Inflammatory macrophage (primary cell): ENCODE results near the gene MYOCD.

Experiments used
- DNase-seq, 2 donors: peaks; one replicate each; pipeline ENCODE4 v3.0.0-alpha.2; 2020 to 2022

Gene MYOCD

GRCh38 chr17:12644623-12645022, 21.1 kb upstream of the MYOCD start:
- no peak for DNase-seq

DNA sequence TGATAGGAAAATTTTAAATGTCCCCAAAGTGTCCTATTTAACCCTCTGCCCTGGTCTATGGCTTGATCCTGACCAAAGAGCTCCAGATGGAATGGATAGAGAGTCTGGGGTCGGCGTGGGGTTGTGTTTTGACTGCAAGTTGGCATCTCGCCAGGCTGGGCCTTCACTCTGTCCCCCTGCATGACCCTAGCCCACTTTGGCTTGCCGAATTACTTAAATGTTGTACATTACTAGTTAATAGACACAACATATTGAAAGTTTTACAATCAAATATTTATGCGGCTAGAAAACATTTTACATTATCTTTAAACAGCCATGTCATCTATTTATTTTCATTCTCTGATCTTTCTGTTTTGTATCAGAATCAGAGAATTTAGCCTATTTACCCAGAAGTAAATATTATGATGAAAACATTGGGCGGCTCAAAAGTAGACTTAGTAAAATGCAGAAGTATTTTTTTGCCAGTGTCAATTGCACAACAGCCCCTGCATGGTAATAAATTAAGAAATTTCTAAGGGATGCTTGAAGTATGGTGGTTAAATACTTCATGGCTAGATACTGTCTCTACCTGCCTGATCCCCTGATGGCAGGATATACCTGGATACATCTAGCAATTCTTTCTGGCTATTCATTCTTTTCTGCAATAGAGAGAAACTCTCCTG, 18.8 kb upstream of the MYOCD start:
- DNase-seq = peak in 1 of 2 donors; percentile 9

DNA sequence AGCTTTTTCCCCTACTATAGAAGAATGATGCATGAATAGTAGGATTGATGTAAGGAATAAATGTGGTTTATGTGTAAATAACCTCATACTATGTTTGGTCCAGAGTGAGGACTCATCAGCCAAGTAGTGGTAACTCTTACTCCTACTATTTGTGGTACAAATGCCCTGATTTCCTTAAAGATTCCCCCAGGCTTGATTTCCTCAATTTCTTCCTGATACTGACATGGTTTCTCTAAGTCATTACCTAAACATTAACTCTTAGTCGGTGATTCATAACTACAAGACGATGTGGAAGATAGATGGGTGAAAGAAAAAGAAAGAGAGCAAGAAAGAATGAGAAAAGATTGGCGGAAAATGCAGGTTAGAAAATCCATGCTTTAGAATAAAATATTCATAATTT, 17.2 kb upstream of the MYOCD start:
- DNase-seq = no peak

- DNase-seq = no peak
Measured at GRCh38 chr17:12655936-12656335, 9.8 kb upstream of the MYOCD start.

DNA sequence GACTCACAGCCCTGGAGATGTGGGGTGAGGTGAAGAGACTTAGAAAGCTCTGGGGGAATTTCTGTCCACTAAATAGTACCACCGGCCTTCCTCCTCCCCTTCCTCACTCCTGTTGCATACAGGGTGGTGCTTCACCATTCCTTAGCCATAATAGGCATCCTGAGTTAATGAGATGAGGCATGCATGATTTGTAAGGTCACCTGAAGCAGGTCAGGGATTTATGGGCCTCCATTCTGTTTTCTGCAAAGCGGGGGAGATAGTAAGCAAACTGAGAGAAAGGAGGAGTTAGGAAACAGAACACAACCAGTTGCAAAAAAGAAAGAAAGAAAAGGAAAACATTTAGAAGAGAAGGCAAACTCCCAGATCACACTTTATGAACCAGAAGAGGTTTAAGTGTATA, 9.3 kb upstream of the MYOCD start:
- DNase-seq = no peak

DNA sequence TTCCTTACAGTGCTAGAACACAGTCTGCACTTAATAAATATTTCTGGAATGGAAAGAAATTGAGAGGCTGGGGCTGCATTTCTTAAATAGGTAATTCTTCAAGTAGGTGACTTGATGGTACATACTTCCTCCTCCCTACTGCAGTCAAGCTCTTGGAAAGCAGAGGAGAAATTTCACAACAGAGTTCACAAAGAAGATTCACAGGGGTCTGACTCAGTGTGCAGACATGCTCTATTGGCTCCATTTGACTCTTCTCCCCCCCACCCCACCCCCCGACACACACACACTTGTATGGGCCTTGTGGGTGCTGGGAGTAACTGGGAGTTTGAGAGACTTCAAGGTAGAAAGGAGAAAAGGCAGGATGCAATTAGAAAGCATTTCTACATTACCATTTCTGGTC, 6.2 kb upstream of the MYOCD start:
- DNase-seq = no peak

DNA sequence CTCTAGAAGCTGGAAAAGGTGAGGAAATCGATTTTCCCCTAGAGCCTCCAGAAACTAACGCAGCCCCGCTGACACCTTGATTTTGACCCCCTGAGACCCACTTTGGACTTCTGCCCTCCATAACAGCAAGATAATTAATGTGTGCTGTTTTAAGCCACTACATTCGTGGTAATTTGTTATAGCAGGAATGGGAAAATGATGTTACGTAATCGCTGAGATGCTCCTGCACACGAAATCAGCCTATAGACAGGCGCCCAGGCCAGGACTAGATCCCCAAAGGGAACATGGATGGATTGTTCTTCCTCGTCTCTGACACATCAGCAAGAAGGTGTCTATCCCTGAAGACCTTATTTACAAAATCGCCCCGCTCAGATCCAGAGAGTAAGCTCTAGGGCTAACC, 1.4 kb upstream of the MYOCD start:
- no peak for DNase-seq

- DNase-seq = no peak
Measured at GRCh38 chr17:12664894-12665262, 812 bp upstream of the MYOCD start.

DNA sequence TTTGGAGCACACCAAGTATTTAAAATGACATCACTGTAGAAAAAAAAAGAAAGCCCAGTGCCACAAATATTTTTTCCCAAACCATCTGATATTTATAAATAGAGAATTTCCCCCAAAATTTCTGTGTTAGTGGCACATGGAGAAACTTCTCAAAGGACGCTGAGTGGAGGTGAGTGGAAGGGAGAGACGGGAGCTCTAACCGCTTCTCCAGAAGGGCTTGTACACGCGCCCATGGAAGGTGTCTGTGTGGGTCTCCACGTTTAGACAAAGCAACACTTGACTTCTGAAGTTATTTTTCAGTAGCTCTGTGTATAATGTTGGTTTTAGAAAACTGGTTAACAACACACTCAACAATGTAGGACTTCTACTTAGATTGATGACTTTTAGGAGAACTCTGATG, 1.0 kb downstream of the MYOCD start:
- no peak for DNase-seq

- no peak for DNase-seq
Measured at GRCh38 chr17:12667299-12667958, 1.7 kb downstream of the MYOCD start.

- no peak for DNase-seq
Measured at GRCh38 chr17:12671906-12672305, 6.2 kb downstream of the MYOCD start.

DNA sequence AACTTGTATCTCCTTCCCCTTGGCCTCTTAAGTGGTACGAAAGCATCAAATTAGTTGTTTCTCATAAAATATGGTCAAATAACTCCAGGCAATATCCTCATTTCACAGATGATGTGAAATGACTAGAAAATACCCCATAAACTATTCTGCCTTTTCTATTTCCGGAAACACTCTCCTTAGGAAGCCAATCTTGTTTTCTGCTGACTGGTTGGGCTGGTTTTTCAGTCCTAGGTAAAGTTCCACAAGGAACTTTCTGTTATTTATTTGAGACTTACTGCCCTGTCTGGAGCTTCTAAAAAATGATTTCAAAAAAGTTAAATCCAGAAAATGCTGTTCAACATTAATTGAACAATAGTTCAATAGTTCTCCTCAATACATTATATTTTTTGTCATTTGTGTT, 7.3 kb downstream of the MYOCD start:
- no peak for DNase-seq

DNA sequence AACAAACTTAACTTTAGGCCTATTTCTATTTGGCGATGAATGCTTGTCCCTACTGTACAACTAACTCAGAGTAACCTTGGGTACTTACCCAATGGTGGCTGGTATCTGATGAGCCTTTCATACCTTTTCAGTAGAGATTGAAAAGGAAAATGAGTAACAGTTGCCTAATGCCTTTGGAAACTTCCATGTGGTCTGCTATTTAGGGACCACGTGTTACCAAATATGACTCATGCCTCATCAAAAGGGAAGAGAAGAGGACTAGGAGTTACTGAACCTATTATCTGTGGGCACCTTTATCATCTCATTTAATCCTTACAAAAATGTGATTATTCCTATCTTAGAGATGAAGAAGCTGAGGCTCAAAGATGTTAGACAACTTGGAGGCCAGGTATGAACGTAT, 8.1 kb downstream of the MYOCD start:
- DNase-seq = no peak

DNA sequence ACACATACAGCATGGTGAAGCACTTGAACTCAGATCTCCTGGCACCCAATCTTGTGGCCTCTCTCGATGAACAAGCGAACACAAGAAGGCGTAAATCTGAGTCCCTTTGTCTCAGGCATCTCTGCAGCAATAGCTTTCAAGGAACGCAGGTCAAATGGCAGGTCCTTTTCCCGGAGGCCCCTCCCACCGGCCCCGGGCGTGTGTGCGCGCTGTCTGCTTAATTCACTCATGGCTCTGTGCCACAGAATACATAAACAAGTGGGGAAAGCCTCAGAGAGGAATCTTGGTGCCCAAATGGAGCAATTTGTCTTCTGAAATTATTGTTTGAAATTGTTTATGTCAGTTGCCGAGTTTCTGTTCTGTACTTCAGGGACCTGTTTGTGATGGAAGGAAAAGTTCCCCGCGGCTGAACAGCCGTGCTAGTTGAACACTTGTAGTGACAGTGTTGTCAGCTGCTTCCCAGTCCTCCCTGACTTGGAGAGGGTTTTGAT, 14.8 kb downstream of the MYOCD start:
- DNase-seq = no peak

- no peak for DNase-seq
Measured at GRCh38 chr17:12680993-12681392, 15.3 kb downstream of the MYOCD start.

GRCh38 chr17:12683299-12683698, 17.6 kb downstream of the MYOCD start:
- DNase-seq = no peak

DNA sequence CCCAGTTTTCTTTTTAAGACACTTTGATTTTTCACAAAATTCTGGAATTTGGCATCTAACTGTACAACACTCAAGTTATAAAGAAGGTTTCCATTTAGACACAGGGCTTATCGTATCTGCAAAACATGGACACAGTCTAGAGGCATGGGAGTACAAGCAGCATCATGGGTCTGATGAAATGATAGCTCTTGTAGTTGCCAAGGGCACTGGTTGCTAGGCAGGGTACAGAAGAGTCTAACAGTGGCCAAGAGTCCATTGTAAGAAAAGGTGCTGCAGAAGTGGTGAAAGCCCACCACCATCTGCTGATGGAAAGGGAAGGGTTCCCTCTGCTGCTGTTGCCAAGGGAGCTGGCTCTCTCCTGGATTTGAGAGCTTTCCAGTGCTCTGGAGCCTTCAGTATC, 20.8 kb downstream of the MYOCD start:
- no peak for DNase-seq

DNA sequence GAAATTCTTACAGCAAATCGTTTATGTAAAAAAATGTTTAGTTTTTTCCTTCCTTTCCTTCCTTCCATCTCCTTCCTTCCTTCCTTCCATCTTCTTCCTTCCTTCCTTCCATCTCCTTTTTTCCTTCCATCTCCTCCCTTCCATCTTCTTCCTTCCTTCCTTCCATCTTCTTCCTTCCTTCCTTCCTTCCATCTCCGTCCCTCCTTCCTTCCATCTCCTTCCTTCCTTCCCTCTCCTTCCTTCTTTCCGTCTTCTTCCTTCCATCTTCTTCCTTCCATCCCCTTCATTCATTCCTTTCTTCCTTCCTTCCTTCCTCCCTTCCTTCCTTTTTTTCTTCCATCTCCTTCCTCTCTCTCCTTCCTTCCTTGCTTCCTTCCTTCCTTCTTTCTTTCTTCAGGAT, 22.7 kb downstream of the MYOCD start:
- DNase-seq = no peak

DNA sequence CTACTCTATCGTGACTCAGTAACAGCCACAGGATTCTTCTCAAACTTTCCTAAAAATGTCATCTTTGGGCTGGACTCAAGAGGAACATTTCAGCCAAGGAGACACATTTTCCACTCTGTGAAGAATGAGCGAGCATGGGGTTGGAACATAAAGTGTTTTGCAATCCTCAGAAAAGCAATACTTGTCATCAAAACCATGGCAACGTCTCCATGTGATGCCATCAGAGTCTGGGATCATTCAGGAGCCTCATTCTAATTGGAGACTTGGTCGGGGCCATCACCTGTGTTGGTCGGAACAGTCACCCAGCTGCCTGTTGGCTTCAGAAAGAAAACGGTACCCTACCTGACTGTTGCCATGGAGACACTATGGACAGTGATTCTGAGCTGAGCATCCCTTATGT, 25.5 kb downstream of the MYOCD start:
- no peak for DNase-seq

- no peak for DNase-seq
Measured at GRCh38 chr17:12693640-12694039, 27.9 kb downstream of the MYOCD start.

GRCh38 chr17:12706070-12706469, 40.4 kb downstream of the MYOCD start:
- DNase-seq = no peak

- no peak for DNase-seq
Measured at GRCh38 chr17:12709063-12709462, 43.4 kb downstream of the MYOCD start.

DNA sequence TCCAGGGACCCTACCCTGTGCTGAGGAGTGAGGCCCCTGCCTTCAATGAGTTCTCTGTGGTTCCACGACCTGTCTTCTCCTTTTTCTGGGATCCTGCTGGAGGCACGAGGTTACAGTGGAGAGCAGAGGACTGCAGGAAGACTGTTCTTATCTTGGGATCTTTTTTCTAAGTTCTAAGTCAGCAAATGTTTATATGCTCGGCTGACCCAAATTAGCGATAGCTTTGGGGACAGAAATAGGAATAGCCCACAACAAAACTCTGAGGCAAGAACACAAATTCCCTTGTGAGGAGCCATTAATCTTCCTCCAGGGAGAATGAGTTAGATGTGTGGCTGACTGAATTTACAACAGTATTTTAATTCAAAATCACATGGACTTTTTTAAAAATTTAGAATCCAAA, 46.7 kb downstream of the MYOCD start:
- no peak for DNase-seq

DNA sequence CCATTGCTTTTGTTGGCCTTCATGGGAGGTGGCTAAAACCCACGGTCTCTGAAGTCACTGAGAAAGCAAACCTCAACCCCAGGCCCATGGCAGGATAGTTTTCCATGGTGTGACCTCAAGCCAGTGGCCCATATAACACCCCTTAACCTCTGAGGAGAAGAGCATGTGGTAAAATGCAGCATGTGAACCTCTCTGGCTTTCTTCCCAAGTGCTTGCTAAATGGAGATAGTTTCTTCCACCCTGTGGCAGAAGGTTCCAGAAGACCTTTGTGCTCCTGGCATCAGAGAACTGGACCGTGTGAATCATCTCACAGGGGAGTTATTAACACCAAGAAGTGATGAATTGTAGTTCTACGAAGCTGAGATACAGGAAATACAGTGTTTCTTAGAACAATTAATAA, 47.3 kb downstream of the MYOCD start:
- DNase-seq = no peak

DNA sequence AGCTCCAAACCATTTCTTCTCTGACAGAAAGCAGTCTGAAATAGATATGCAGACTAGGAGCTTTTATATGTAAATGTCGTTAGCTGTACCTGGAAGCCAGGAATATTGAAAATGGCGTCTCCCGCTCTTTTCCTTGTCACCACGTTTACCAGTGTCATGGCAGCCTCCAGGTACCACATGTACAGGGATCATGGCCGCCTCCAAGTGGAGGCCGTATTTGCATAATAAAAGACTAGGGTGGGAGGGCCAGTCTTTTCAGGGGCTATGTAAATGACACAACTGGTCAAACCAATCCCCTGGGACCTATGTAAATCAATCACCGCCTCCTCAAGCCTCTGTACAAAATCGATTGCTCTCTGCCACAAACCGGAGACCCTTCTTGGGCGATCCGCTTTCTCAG, 54.3 kb downstream of the MYOCD start:
- DNase-seq = no peak
